ENCODE results near the gene TSPAN9. TPM values are rescaled to one million over a fixed set of nuclear protein-coding genes. Genes with fewer than 3 reads are reported as not detected.

TSPAN9 gene
- total RNA-seq, 1 experiment from 2014 or later, result 28.7 TPM

GRCh38 chr12:3077572-3078081 is 448 bp downstream of the TSPAN9 start:
- peak; percentile 32 for DNase-seq (ENCODE audit: low read depth)

- DNase-seq (ENCODE audit: low read depth), result no peak
Measured at GRCh38 chr12:3078086-3078820, 1.1 kb downstream of the TSPAN9 start.

GRCh38 chr12:3081091-3081490 is 3.9 kb downstream of the TSPAN9 start:
- DNase-seq (ENCODE audit: low read depth), result no peak

GRCh38 chr12:3081886-3082285 is 4.7 kb downstream of the TSPAN9 start:
- DNase-seq (ENCODE audit: low read depth), result no peak

GRCh38 chr12:3083241-3083920 is 6.2 kb downstream of the TSPAN9 start:
- peak; percentile 34 for DNase-seq (ENCODE audit: low read depth)

GRCh38 chr12:3083921-3084347 is 6.8 kb downstream of the TSPAN9 start:
- DNase-seq (ENCODE audit: low read depth), result no peak

GRCh38 chr12:3084742-3085141 is 7.6 kb downstream of the TSPAN9 start:
- no peak for DNase-seq (ENCODE audit: low read depth)

GRCh38 chr12:3085341-3086139 is 8.4 kb downstream of the TSPAN9 start:
- DNase-seq (ENCODE audit: low read depth), result no peak

- DNase-seq (ENCODE audit: low read depth), result no peak
Measured at GRCh38 chr12:3086211-3086610, 9.0 kb downstream of the TSPAN9 start.

- DNase-seq (ENCODE audit: low read depth), result no peak
Measured at GRCh38 chr12:3086729-3087323, 9.6 kb downstream of the TSPAN9 start.

- DNase-seq (ENCODE audit: low read depth), result no peak
Measured at GRCh38 chr12:3087758-3088650, 10.8 kb downstream of the TSPAN9 start.

- DNase-seq (ENCODE audit: low read depth), result no peak
Measured at GRCh38 chr12:3089588-3089987, 12.4 kb downstream of the TSPAN9 start.

- DNase-seq (ENCODE audit: low read depth), result no peak
Measured at GRCh38 chr12:3090240-3091037, 13.3 kb downstream of the TSPAN9 start.

- no peak for DNase-seq (ENCODE audit: low read depth)
Measured at GRCh38 chr12:3091038-3091319, 13.8 kb downstream of the TSPAN9 start.

GRCh38 chr12:3091382-3092241 is 14.4 kb downstream of the TSPAN9 start:
- no peak for DNase-seq (ENCODE audit: low read depth)

GRCh38 chr12:3092764-3093163 is 15.6 kb downstream of the TSPAN9 start:
- DNase-seq (ENCODE audit: low read depth), result no peak

- no peak for DNase-seq (ENCODE audit: low read depth)
Measured at GRCh38 chr12:3097186-3097804, 20.1 kb downstream of the TSPAN9 start.

GRCh38 chr12:3097836-3098235 is 20.7 kb downstream of the TSPAN9 start:
- DNase-seq (ENCODE audit: low read depth), result no peak

GRCh38 chr12:3098436-3098835 is 21.3 kb downstream of the TSPAN9 start:
- DNase-seq (ENCODE audit: low read depth), result no peak

Measured in LHCN-M2 (cell line).